HG02970 (cell line): ENCODE measurements around the gene ZNF805.
"Not testable (repeated sequence)": the region's sequence is repeated elsewhere in the genome, so short reads cannot be mapped to it uniquely, and the experiment has no call there.

Source experiments
- ATAC-seq: cut with Tn5 transposase; IDR thresholded peaks from one replicate; pipeline ENCODE4 v1.9.1; 2021; ENCODE audit warnings: mild to moderate bottlenecking, moderate library complexity, moderate number of reproducible peaks; ENCODE audit not compliant: unreplicated experiment, low FRiP score

The ZNF805 gene

GRCh38 chr19:57263244-57263741, 22.9 kb downstream of the ZNF805 start:
- no peak for ATAC-seq

- ATAC-seq: no peak
Measured at GRCh38 chr19:57267291-57267690, 26.9 kb downstream of the ZNF805 start.

GRCh38 chr19:57269515-57270250, 29.3 kb downstream of the ZNF805 start:
- ATAC-seq: no peak

GRCh38 chr19:57271280-57271679, 30.8 kb downstream of the ZNF805 start:
- ATAC-seq: no peak

GRCh38 chr19:57273014-57273413, 32.6 kb downstream of the ZNF805 start:
- ATAC-seq: no peak

- ATAC-seq: no peak
Measured at GRCh38 chr19:57276430-57276829, 36.0 kb downstream of the ZNF805 start.

- not testable (repeated sequence) for ATAC-seq
Measured at GRCh38 chr19:57278481-57278880, 38.0 kb downstream of the ZNF805 start.

- ATAC-seq: peak; percentile 61
Measured at GRCh38 chr19:57279418-57280164, 39.2 kb downstream of the ZNF805 start.

GRCh38 chr19:57280165-57280961, 39.9 kb downstream of the ZNF805 start, which contains the start of gene ZNF460:
ZNF460 (plus strand) TSS chr19:57280485; CDS start chr19:57280807, 322 bp downstream.
- ATAC-seq: peak; percentile 79

- ATAC-seq: no peak
Measured at GRCh38 chr19:57280962-57281400, 40.5 kb downstream of the ZNF805 start.

- no peak for ATAC-seq
Measured at GRCh38 chr19:57282011-57282643, 41.7 kb downstream of the ZNF805 start.

GRCh38 chr19:57288373-57288772, 47.9 kb downstream of the ZNF805 start:
- no peak for ATAC-seq

GRCh38 chr19:57290970-57291369, 50.5 kb downstream of the ZNF805 start:
- no peak for ATAC-seq

- no peak for ATAC-seq
Measured at GRCh38 chr19:57292547-57292946, 52.1 kb downstream of the ZNF805 start.

GRCh38 chr19:57293719-57294118, 53.3 kb downstream of the ZNF805 start:
- ATAC-seq: no peak

- no peak for ATAC-seq
Measured at GRCh38 chr19:57302020-57302465, 61.6 kb downstream of the ZNF805 start.

- ATAC-seq: no peak
Measured at GRCh38 chr19:57302727-57303401, 62.4 kb downstream of the ZNF805 start.
